ENCODE results near the gene FRMD5. TPM values are rescaled to one million over a fixed set of nuclear protein-coding genes. Genes with fewer than 3 reads are reported as not detected.

Gene FRMD5
- total RNA-seq, 4 donors from 2014 or later, result 0.24 to 0.94 (median 0.67) TPM; not detected in 1

GRCh38 chr15:44130778-44131177, 64.3 kb downstream of the FRMD5 start:
- no peak overlapping the region for H3K27ac ChIP-seq
- no peaks in the 10 kb centered on the region for H3K27me3 ChIP-seq
- no peaks in the 10 kb centered on the region for H3K36me3 ChIP-seq
- H3K4me1 ChIP-seq, result no peaks in the 10 kb centered on the region
- TF ChIP-seq POLR2A (IDR thresholded peaks at IDR 0.05), result no peak
- TF ChIP-seq, protein P1, sequence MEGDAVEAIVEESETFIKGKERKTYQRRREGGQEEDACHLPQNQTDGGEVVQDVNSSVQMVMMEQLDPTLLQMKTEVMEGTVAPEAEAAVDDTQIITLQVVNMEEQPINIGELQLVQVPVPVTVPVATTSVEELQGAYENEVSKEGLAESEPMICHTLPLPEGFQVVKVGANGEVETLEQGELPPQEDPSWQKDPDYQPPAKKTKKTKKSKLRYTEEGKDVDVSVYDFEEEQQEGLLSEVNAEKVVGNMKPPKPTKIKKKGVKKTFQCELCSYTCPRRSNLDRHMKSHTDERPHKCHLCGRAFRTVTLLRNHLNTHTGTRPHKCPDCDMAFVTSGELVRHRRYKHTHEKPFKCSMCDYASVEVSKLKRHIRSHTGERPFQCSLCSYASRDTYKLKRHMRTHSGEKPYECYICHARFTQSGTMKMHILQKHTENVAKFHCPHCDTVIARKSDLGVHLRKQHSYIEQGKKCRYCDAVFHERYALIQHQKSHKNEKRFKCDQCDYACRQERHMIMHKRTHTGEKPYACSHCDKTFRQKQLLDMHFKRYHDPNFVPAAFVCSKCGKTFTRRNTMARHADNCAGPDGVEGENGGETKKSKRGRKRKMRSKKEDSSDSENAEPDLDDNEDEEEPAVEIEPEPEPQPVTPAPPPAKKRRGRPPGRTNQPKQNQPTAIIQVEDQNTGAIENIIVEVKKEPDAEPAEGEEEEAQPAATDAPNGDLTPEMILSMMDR (IDR thresholded peaks at IDR 0.05), result peak in 1 of 6 experiments; percentile 25
- intact Hi-C loops (cut with DNase I), result no loop called here
- H3K4me3 ChIP-seq (replicated peaks in 1 of 3), result no peak overlapping the region
- H3K9me3 ChIP-seq, result no peaks in the 10 kb centered on the region
- DNase-seq, result no peak

DNA sequence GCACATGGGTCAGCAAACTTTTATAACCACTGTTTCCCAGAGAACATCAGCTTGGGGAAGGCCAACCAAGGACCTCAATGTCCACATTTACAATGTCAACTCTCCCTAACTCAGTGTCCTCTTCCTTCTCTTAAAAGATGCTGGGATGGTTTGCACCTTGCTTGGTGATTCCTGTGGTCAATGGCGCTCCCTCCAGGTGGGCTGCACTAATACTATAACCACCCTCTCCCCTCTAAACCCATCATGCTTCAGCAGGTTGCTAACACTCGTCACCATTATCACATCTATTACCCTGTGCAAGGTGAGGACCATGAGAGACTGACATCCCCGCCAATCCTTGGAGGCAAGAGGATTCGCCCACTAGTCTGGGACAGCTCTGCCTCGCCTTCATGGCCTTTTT, 65.2 kb downstream of the FRMD5 start:
- no peaks in the 10 kb centered on the region for H3K9me3 ChIP-seq
- intact Hi-C loops (cut with DNase I), result no loop called here
- no peaks in the 10 kb centered on the region for H3K27me3 ChIP-seq
- DNase-seq, result no peak
- no peak overlapping the region for H3K27ac ChIP-seq
- no peaks in the 10 kb centered on the region for H3K4me1 ChIP-seq
- WGBS, 2 donors, result 94 to 97% methylated on average over 5 of the region's 5 CpGs
- no peaks in the 10 kb centered on the region for H3K36me3 ChIP-seq
- TF ChIP-seq POLR2A (IDR thresholded peaks at IDR 0.05), result no peak
- TF ChIP-seq, protein P1 (IDR thresholded peaks at IDR 0.05), result no peak
- no peak overlapping the region for H3K4me3 ChIP-seq (replicated peaks in 1 of 3)

DNA sequence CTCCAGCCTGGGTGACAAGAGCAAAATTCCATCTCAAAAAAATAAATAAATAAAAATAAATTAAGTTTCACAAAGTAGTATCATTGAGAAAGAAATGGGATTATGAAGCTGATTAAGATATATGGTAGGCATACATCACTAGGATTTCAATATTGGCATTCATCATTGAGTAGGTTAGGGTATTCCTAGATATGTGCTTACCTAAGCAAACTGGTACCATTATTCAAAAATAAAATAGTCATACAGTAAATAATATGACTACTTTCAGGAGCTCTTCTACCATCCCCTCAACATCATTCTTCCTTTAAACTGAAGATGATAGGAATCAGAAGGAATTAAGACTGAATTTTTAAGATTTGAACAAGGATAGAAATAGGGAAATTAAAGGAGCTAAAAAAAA, 66.6 kb downstream of the FRMD5 start:
- no peaks in the 10 kb centered on the region for H3K4me1 ChIP-seq
- no peaks in the 10 kb centered on the region for H3K27me3 ChIP-seq
- no peaks in the 10 kb centered on the region for H3K9me3 ChIP-seq
- H3K36me3 ChIP-seq, result no peaks in the 10 kb centered on the region
- H3K27ac ChIP-seq, result no peak overlapping the region
- DNase-seq, result no peak
- no peak overlapping the region for H3K4me3 ChIP-seq (replicated peaks in 1 of 3)
- no peak for TF ChIP-seq POLR2A (IDR thresholded peaks at IDR 0.05)
- TF ChIP-seq, protein P1 (IDR thresholded peaks at IDR 0.05), result no peak
- intact Hi-C loops (cut with DNase I), result no loop called here

DNA sequence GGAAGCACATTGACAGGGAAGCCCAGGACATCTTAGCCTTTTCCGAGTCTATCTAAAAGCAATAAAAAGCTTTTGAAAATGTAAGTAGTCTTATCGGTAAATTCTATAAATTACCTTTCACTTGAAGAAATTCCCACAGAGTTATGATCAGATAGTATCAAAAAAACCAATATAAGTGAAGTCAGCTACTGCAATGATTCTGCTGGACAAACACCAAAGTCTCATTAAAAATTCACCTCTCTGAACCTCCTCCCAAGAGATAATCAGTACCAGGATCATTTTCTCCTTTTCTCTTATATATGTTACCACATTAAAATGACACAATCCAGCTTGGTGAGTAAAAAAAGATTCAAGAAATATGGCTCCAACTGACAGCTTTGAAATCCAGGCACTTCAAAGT, 69.2 kb downstream of the FRMD5 start:
- Histone ChIP-seq H3K4me3 (replicated peaks in 1 of 3) (no peak overlapping the region), H3K4me1 (no peaks in the 10 kb centered on the region), H3K36me3 (no peaks in the 10 kb centered on the region), H3K9me3 (no peaks in the 10 kb centered on the region), H3K27me3 (no peaks in the 10 kb centered on the region), H3K27ac (no peak overlapping the region)
- intact Hi-C loops (cut with DNase I), result no loop called here
- 93 to 95% methylated on average over 2 of the region's 2 CpGs for WGBS, 2 donors
- TF ChIP-seq, protein P1 (IDR thresholded peaks at IDR 0.05), result no peak
- no peak for TF ChIP-seq POLR2A (IDR thresholded peaks at IDR 0.05)
- DNase-seq, result no peak

DNA sequence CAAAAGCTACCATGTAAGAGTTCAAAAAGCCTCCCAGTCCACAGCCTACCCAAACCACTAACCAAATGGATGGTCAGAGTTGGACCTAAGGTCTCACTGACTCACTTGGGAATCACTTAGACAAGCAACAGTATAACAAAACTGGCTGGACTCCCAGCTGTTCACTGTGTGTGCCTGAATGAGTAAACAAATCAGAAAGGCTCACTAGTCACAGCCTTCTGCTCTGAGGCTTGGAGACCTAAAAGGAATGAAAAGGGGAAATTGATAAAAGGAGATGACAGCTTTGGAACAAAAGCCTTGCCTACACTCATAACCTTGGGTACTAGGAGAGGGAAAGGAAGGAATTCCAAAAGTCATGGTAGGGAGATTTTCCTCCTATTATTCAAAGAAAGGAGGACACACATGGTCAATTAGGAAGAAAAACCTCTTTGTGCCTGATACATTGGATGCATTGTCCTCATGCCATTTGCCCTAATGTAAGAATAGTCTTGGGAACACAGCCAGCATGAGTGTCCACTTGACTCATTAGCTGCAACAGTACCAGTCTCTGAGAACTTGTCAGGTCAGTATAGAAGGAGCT, 92.3 kb downstream of the FRMD5 start:
- Histone ChIP-seq H3K4me3 (replicated peaks in 1 of 3) (no peak overlapping the region), H3K4me1 (peaks cover 6 to 16% of the 10 kb centered on the region in 2 donors), H3K27me3 (no peaks in the 10 kb centered on the region), H3K9me3 (no peaks in the 10 kb centered on the region), H3K27ac (no peak overlapping the region), H3K36me3 (no peaks in the 10 kb centered on the region)
- TF ChIP-seq, protein P1 (IDR thresholded peaks at IDR 0.05), result no peak
- TF ChIP-seq POLR2A (IDR thresholded peaks at IDR 0.05), result no peak
- intact Hi-C loops (cut with DNase I), result no loop called here
- peak; percentile 47 to 56 for DNase-seq
